ENCODE results near the gene ST8SIA2. TPM values are rescaled to one million over a fixed set of nuclear protein-coding genes. Genes with fewer than 3 reads are reported as not detected.

The ST8SIA2 gene
- total and polyA plus RNA-seq, 2 experiments from 2014 or later = 0.87 to 1.1 TPM

DNA sequence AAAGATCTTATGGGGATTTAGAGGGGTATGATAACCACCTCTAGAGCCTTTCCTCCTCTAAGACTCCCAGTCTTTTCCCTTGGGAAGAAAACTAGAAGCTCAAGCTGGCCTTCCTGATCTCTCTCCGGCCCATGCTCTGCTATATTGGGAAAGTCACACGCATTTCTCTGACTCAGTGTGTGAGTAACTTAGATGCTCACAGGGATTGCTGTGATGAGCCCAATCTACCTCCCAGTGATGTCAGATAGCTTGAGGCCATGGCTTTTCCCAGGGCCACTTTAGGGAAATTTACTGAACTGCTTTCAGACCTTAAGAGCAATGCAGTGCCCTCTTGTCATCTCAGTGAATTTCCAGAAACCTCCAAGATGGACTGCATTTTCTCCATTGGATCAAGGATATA, 8.6 kb upstream of the ST8SIA2 start:
- Histone ChIP-seq H3K27me3 (peaks cover 45% of the 10 kb centered on the region), H2AFZ (no peak overlapping the region), H3K9me2 (replicated peaks; ENCODE audit: insufficient read depth) (no peaks in the 10 kb centered on the region), H3K79me2 (no peaks in the 10 kb centered on the region), H3K4me2 (no peak overlapping the region), H3K27ac (no peak overlapping the region), H3K9me3 (ENCODE audit: low read depth) (no peaks in the 10 kb centered on the region), H4K20me1 (ENCODE audit: insufficient read depth, poor library complexity, severe bottlenecking) (no peaks in the 10 kb centered on the region), H3K36me3 (replicated peaks; ENCODE audit: insufficient read depth, low read depth) (no peaks in the 10 kb centered on the region), H3K4me3 (no peak overlapping the region), H3K4me1 (ENCODE audit: insufficient read depth) (no peaks in the 10 kb centered on the region)
- TF ChIP-seq EZH2 (IDR thresholded peaks at IDR 0.05; ENCODE audit: borderline replicate concordance) (no peak), EZH2phosphoT487 (IDR thresholded peaks at IDR 0.05; ENCODE audit: low read depth, severe bottlenecking, unreplicated experiment) (no peak)
- TF ChIP-seq, protein P1, sequence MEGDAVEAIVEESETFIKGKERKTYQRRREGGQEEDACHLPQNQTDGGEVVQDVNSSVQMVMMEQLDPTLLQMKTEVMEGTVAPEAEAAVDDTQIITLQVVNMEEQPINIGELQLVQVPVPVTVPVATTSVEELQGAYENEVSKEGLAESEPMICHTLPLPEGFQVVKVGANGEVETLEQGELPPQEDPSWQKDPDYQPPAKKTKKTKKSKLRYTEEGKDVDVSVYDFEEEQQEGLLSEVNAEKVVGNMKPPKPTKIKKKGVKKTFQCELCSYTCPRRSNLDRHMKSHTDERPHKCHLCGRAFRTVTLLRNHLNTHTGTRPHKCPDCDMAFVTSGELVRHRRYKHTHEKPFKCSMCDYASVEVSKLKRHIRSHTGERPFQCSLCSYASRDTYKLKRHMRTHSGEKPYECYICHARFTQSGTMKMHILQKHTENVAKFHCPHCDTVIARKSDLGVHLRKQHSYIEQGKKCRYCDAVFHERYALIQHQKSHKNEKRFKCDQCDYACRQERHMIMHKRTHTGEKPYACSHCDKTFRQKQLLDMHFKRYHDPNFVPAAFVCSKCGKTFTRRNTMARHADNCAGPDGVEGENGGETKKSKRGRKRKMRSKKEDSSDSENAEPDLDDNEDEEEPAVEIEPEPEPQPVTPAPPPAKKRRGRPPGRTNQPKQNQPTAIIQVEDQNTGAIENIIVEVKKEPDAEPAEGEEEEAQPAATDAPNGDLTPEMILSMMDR (IDR thresholded peaks at IDR 0.05; ENCODE audit: poor library complexity) = no peak
- 73% methylated on average over 2 of the region's 2 CpGs for WGBS (ENCODE audit: low lambda C conversion rate, missing lambda C conversion rate)
- DNase-seq (ENCODE audit: low spot score) = no peak

DNA sequence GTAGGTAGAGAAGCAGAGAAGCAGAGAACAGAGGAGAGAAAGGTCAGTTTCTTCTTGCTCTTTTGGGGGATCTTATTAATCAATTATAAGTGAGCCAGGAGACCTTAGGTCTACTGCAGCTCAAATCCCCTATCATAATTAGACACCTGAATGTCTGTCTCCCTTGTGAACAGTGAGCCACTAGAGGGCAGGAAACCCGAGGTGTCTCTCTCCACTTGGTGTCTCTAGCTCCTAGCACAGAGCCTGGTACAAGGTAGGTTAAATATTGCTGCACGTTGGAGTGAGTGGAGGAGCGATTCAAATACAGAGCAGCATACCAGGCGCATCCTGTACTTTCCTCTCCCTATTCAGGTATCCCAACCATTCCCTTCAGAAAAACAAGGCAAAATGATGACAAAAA, 2.0 kb upstream of the ST8SIA2 start:
- peak; percentile 53 for DNase-seq (ENCODE audit: low spot score)
- WGBS (ENCODE audit: low lambda C conversion rate, missing lambda C conversion rate) = 27% methylated on average over 4 of the region's 4 CpGs
- Histone ChIP-seq H3K4me1 (ENCODE audit: insufficient read depth) (no peaks in the 10 kb centered on the region), H3K9me3 (ENCODE audit: low read depth) (no peaks in the 10 kb centered on the region), H3K4me2 (no peak overlapping the region), H3K79me2 (no peaks in the 10 kb centered on the region), H4K20me1 (ENCODE audit: insufficient read depth, poor library complexity, severe bottlenecking) (no peaks in the 10 kb centered on the region), H3K9me2 (replicated peaks; ENCODE audit: insufficient read depth) (no peaks in the 10 kb centered on the region), H3K27me3 (peaks cover 89% of the 10 kb centered on the region), H2AFZ (no peak overlapping the region), H3K36me3 (replicated peaks; ENCODE audit: insufficient read depth, low read depth) (no peaks in the 10 kb centered on the region), H3K27ac (no peak overlapping the region), H3K4me3 (no peak overlapping the region)
- no peak for TF ChIP-seq EZH2 (IDR thresholded peaks at IDR 0.05; ENCODE audit: borderline replicate concordance)
- TF ChIP-seq, protein P1 (IDR thresholded peaks at IDR 0.05; ENCODE audit: poor library complexity) = peak; percentile 47

DNA sequence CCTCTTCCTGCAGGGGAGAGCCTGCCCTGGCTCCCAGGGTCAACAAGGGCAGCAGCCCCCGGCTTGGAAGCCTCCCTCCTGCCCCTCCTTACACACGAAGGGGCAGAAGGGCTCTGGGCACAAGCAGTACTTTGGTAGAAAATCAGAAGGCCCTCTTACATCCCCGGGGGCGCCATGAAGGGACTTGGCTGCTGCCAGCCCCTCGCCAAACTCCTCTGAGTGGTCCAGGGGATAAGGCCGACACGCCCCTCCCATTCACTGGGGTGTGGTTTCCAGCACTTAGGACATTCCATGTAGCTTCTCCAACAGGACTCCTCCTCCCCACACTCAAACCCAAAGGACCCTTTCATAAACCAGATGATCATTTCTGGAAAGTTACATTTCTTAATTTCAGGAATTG, 1.2 kb upstream of the ST8SIA2 start:
- Histone ChIP-seq H3K36me3 (replicated peaks; ENCODE audit: insufficient read depth, low read depth) (no peaks in the 10 kb centered on the region), H3K4me1 (ENCODE audit: insufficient read depth) (no peaks in the 10 kb centered on the region), H3K9me2 (replicated peaks; ENCODE audit: insufficient read depth) (no peaks in the 10 kb centered on the region), H3K9me3 (ENCODE audit: low read depth) (no peaks in the 10 kb centered on the region), H3K27me3 (peaks cover 96% of the 10 kb centered on the region), H3K4me2 (no peak overlapping the region), H3K79me2 (no peaks in the 10 kb centered on the region), H3K27ac (no peak overlapping the region), H2AFZ (no peak overlapping the region), H3K4me3 (no peak overlapping the region), H4K20me1 (ENCODE audit: insufficient read depth, poor library complexity, severe bottlenecking) (no peaks in the 10 kb centered on the region)
- DNase-seq (ENCODE audit: low spot score) = peak; percentile 7
- WGBS (ENCODE audit: low lambda C conversion rate, missing lambda C conversion rate) = 12% methylated on average over 7 of the region's 7 CpGs
- TF ChIP-seq, protein P1 (IDR thresholded peaks at IDR 0.05; ENCODE audit: poor library complexity) = no peak

GRCh38 chr15:92393980-92394308, 263 bp downstream of the ST8SIA2 start:
- Histone ChIP-seq H2AFZ (peak overlapping the region; percentile 60), H3K36me3 (replicated peaks; ENCODE audit: insufficient read depth, low read depth) (no peaks in the 10 kb centered on the region), H3K79me2 (no peaks in the 10 kb centered on the region), H3K4me1 (ENCODE audit: insufficient read depth) (no peaks in the 10 kb centered on the region), H3K9me2 (replicated peaks; ENCODE audit: insufficient read depth) (no peaks in the 10 kb centered on the region), H3K4me3 (peak overlapping the region; percentile 67), H3K4me2 (peak overlapping the region; percentile 94), H3K9me3 (ENCODE audit: low read depth) (no peaks in the 10 kb centered on the region), H4K20me1 (ENCODE audit: insufficient read depth, poor library complexity, severe bottlenecking) (no peaks in the 10 kb centered on the region), H3K27me3 (peaks cover 84% of the 10 kb centered on the region), H3K27ac (peak overlapping the region; percentile 34)
- TF ChIP-seq, protein P1 (IDR thresholded peaks at IDR 0.05; ENCODE audit: poor library complexity) = no peak
- no peak for TF ChIP-seq EZH2 (IDR thresholded peaks at IDR 0.05; ENCODE audit: borderline replicate concordance)
- TF ChIP-seq EZH2phosphoT487 (IDR thresholded peaks at IDR 0.05; ENCODE audit: low read depth, severe bottlenecking, unreplicated experiment) = no peak
- DNase-seq (ENCODE audit: low spot score) = peak; percentile 19
- 1% methylated on average over 34 of the region's 34 CpGs for WGBS (ENCODE audit: low lambda C conversion rate, missing lambda C conversion rate)

All from hepatocyte (in vitro differentiated cells).